ENCODE measurements around the gene RASSF8.
"Not testable (repeated sequence)": the region's sequence is repeated elsewhere in the genome, so short reads cannot be mapped to it uniquely, and the experiment has no call there.

RASSF8 gene

GRCh38 chr12:26055087-26055486 is 96.6 kb downstream of the RASSF8 start:
- TF ChIP-seq, protein P1, sequence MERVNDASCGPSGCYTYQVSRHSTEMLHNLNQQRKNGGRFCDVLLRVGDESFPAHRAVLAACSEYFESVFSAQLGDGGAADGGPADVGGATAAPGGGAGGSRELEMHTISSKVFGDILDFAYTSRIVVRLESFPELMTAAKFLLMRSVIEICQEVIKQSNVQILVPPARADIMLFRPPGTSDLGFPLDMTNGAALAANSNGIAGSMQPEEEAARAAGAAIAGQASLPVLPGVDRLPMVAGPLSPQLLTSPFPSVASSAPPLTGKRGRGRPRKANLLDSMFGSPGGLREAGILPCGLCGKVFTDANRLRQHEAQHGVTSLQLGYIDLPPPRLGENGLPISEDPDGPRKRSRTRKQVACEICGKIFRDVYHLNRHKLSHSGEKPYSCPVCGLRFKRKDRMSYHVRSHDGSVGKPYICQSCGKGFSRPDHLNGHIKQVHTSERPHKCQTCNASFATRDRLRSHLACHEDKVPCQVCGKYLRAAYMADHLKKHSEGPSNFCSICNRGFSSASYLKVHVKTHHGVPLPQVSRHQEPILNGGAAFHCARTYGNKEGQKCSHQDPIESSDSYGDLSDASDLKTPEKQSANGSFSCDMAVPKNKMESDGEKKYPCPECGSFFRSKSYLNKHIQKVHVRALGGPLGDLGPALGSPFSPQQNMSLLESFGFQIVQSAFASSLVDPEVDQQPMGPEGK (CRISPR knock-in tag; IDR thresholded peaks at IDR 0.05; ENCODE audit: borderline replicate concordance) = no peak
- TF ChIP-seq ZFP3 (CRISPR knock-in tag; IDR thresholded peaks at IDR 0.05) = no peak
- ATAC-seq = no peak

- ATAC-seq = no peak
- TF ChIP-seq TOX (CRISPR knock-in tag; IDR thresholded peaks at IDR 0.05; ENCODE audit: borderline replicate concordance) (no peak), TSHZ2 (CRISPR knock-in tag; IDR thresholded peaks at IDR 0.05) (no peak), ARNTL (CRISPR knock-in tag; IDR thresholded peaks at IDR 0.05; ENCODE audit: borderline replicate concordance, low read depth) (no peak), OSR1 (CRISPR knock-in tag; IDR thresholded peaks at IDR 0.05) (no peak)
- TF ChIP-seq, protein P2, sequence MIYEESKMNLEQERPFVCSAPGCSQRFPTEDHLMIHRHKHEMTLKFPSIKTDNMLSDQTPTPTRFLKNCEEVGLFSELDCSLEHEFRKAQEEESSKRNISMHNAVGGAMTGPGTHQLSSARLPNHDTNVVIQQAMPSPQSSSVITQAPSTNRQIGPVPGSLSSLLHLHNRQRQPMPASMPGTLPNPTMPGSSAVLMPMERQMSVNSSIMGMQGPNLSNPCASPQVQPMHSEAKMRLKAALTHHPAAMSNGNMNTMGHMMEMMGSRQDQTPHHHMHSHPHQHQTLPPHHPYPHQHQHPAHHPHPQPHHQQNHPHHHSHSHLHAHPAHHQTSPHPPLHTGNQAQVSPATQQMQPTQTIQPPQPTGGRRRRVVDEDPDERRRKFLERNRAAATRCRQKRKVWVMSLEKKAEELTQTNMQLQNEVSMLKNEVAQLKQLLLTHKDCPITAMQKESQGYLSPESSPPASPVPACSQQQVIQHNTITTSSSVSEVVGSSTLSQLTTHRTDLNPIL (CRISPR knock-in tag; IDR thresholded peaks at IDR 0.05; ENCODE audit: low read depth) = no peak
These were observed 97.9 kb downstream of the RASSF8 start for GRCh38 chr12:26056335-26056734.

- not testable (repeated sequence) for ATAC-seq
These were observed 98.8 kb downstream of the RASSF8 start for GRCh38 chr12:26057271-26057670.

- no peak for TF ChIP-seq SNAI2 (CRISPR knock-in tag; IDR thresholded peaks at IDR 0.05)
- no peak for TF ChIP-seq PPARA (CRISPR knock-in tag; IDR thresholded peaks at IDR 0.05; ENCODE audit: borderline replicate concordance)
- TF ChIP-seq BACH2 (CRISPR knock-in tag; IDR thresholded peaks at IDR 0.05; ENCODE audit: borderline replicate concordance) = no peak
- no peak for TF ChIP-seq ESRRG (CRISPR knock-in tag; IDR thresholded peaks at IDR 0.05)
- TF ChIP-seq, protein P3, sequence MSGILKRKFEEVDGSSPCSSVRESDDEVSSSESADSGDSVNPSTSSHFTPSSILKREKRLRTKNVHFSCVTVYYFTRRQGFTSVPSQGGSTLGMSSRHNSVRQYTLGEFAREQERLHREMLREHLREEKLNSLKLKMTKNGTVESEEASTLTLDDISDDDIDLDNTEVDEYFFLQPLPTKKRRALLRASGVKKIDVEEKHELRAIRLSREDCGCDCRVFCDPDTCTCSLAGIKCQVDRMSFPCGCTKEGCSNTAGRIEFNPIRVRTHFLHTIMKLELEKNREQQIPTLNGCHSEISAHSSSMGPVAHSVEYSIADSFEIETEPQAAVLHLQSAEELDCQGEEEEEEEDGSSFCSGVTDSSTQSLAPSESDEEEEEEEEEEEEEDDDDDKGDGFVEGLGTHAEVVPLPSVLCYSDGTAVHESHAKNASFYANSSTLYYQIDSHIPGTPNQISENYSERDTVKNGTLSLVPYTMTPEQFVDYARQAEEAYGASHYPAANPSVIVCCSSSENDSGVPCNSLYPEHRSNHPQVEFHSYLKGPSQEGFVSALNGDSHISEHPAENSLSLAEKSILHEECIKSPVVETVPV (CRISPR knock-in tag; IDR thresholded peaks at IDR 0.05) = no peak
- no peak for TF ChIP-seq TCF4 (CRISPR knock-in tag; IDR thresholded peaks at IDR 0.05; ENCODE audit: borderline replicate concordance)
- TF ChIP-seq GLIS3 (CRISPR knock-in tag; IDR thresholded peaks at IDR 0.05) = no peak
- TF ChIP-seq, protein P2 (CRISPR knock-in tag; IDR thresholded peaks at IDR 0.05; ENCODE audit: low read depth) = no peak
- TF ChIP-seq ARNTL (CRISPR knock-in tag; IDR thresholded peaks at IDR 0.05; ENCODE audit: borderline replicate concordance, low read depth) = no peak
- no peak for TF ChIP-seq ZNF8 (CRISPR knock-in tag; IDR thresholded peaks at IDR 0.05)
- no peak for TF ChIP-seq CSDC2 (CRISPR knock-in tag; IDR thresholded peaks at IDR 0.05)
- no peak for TF ChIP-seq OSR1 (CRISPR knock-in tag; IDR thresholded peaks at IDR 0.05)
- TF ChIP-seq, protein P1 (CRISPR knock-in tag; IDR thresholded peaks at IDR 0.05; ENCODE audit: borderline replicate concordance) = no peak
- TF ChIP-seq ZFP3 (CRISPR knock-in tag; IDR thresholded peaks at IDR 0.05) = no peak
- no peak for TF ChIP-seq ZNF565 (CRISPR knock-in tag; conservative IDR thresholded peaks at IDR 0.05; ENCODE audit: low read depth)
- TF ChIP-seq TSHZ2 (CRISPR knock-in tag; IDR thresholded peaks at IDR 0.05) = no peak
- TF ChIP-seq POU6F1 (CRISPR knock-in tag; IDR thresholded peaks at IDR 0.05; ENCODE audit: borderline replicate concordance, low read depth) = no peak
- no peak for ATAC-seq
These were observed 99.8 kb downstream of the RASSF8 start for GRCh38 chr12:26058308-26058707.

Data from SK-N-SH treated with all-trans-retinoic acid at 6 μM for 48 hours (cell line).